ENCODE data around the gene COPS4.

GRCh38 chr4:83065266-83065665 is 30.3 kb downstream of the COPS4 start:
- TF ChIP-seq CTCF (IDR thresholded peaks at IDR 0.05) (no peak), POLR2A (IDR thresholded peaks at IDR 0.05) (no peak), POLR2AphosphoS5 (IDR thresholded peaks at IDR 0.05) (no peak)
